HepG2 (cell line): Measurements from ENCODE around the gene BACE1-AS. TPM values are rescaled to one million over a fixed set of nuclear protein-coding genes. Genes with fewer than 3 reads are reported as not detected.

Experiments used
- HNRNPL ChIP-seq: fragments of 200-400 bp; formaldehyde crosslinking; IDR thresholded peaks from 2 replicates; pipeline ENCODE4 v1.6.1; 2017; ENCODE audit warnings: mild to moderate bottlenecking, low read depth, low read length
- NR3C1 ChIP-seq: sonication (generic); formaldehyde crosslinking; IDR thresholded peaks from 2 replicates; pipeline ENCODE4 v1.4.0; 2020; ENCODE audit warnings: missing genetic modification reagents
- SP2 ChIP-seq: sonication (generic); formaldehyde crosslinking; IDR thresholded peaks from 2 replicates; pipeline ENCODE4 v1.5.1; 2020; ENCODE audit warnings: mild to moderate bottlenecking, missing genetic modification reagents
- ZFY ChIP-seq: sonication (generic); formaldehyde crosslinking; IDR thresholded peaks from 2 replicates; pipeline ENCODE4 v1.4.0; 2020; ENCODE audit warnings: missing genetic modification reagents
- ZNF501 ChIP-seq: sonication (generic); formaldehyde crosslinking; IDR thresholded peaks from 2 replicates; pipeline ENCODE4 v1.5.1; 2020; ENCODE audit warnings: mild to moderate bottlenecking, moderate library complexity, missing genetic modification reagents
- ZNF563 ChIP-seq: sonication (generic); formaldehyde crosslinking; IDR thresholded peaks from 2 replicates; pipeline ENCODE4 v1.8.0; 2022; ENCODE audit warnings: mild to moderate bottlenecking, moderate library complexity, missing genetic modification reagents
- polyA plus RNA-seq, 8 experiments: library from polyadenylated mRNA; depleted of rRNA in 3 of 8; stranded (reverse) in 7 of 8; unstranded in 1 of 8; fragments of >200 nt; fragmentation: Illumina TruSeq in 4 of 8; extraction: Trizol in 4 of 8; gene quantifications; 2 replicates each; pipeline versions ENCODE4 v1.2.1 to v1.2.3, GENCODE V29; 2011 to 2016; ENCODE audit warnings: low read depth in 4 of 8, missing spikeins in 1 of 8, mixed read lengths in 1 of 8; ENCODE audit not compliant: insufficient read depth in 1 of 8
- total RNA-seq, 5 experiments: library from RNA; depleted of rRNA; stranded (reverse); fragments of >200 nt; fragmentation: Illumina TruSeq; extraction: Trizol; gene quantifications; 2 replicates each; pipeline ENCODE4 v1.2.3, GENCODE V29; 2016; ENCODE audit warnings: low read depth in 1 of 5
- TF ChIP-seq, protein P1 (sequence below): IDR thresholded peaks from 2 replicates; pipeline ENCODE4 v1.6.1; 2016; ENCODE audit warnings: low read depth, missing genetic modification reagents, missing compliant biosample characterization
- TF ChIP-seq, protein P2 (sequence below): sonication (generic); formaldehyde crosslinking; IDR thresholded peaks from 2 replicates; pipeline ENCODE4 v1.5.1; 2020; ENCODE audit warnings: missing genetic modification reagents, mild to moderate bottlenecking, borderline replicate concordance
- TF ChIP-seq, protein P3 (sequence below): IDR thresholded peaks from 2 replicates; pipeline ENCODE4 v1.6.1; 2016; ENCODE audit warnings: mild to moderate bottlenecking
- TF ChIP-seq, protein P4 (sequence below): sonication (generic); formaldehyde crosslinking; IDR thresholded peaks from 2 replicates; pipeline ENCODE4 v1.4.0; 2020; ENCODE audit warnings: mild to moderate bottlenecking, missing genetic modification reagents
- TF ChIP-seq, protein P5 (sequence below): sonication (generic); formaldehyde crosslinking; IDR thresholded peaks from 2 replicates; pipeline ENCODE4 v1.4.0; 2020; ENCODE audit warnings: low read depth, missing genetic modification reagents
- TF ChIP-seq, protein P6 (sequence below): sonication (generic); formaldehyde crosslinking; conservative IDR thresholded peaks from 2 replicates; pipeline ENCODE4 v1.4.0; 2020; ENCODE audit warnings: missing genetic modification reagents

Gene BACE1-AS
- total and polyA plus RNA-seq, 2 of the 13 experiments (the other 11 are each of a cell fraction or from before 2014, with no cell fraction given), result 2.0 to 3.9 TPM

DNA sequence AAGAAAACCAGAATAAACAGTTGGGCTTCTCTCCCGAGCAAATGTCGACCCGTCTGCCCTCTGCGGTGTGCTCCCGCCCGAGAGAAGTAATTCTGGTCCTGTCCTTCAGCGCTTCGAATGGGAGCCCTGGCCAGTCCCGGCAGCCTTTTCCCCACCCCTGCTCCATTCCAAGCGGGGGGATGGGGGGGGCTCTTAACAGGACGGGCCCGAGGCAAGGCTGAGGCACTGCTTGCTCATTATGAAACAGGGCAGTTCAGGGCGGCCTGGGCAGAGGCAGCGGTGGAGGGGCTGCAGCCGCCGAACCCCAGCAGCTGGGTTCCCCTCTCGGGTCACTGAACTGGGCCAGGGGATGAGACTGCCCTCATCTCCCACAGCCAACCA, 9.1 kb downstream of the BACE1-AS start (continued):
- TF ChIP-seq, protein P1, sequence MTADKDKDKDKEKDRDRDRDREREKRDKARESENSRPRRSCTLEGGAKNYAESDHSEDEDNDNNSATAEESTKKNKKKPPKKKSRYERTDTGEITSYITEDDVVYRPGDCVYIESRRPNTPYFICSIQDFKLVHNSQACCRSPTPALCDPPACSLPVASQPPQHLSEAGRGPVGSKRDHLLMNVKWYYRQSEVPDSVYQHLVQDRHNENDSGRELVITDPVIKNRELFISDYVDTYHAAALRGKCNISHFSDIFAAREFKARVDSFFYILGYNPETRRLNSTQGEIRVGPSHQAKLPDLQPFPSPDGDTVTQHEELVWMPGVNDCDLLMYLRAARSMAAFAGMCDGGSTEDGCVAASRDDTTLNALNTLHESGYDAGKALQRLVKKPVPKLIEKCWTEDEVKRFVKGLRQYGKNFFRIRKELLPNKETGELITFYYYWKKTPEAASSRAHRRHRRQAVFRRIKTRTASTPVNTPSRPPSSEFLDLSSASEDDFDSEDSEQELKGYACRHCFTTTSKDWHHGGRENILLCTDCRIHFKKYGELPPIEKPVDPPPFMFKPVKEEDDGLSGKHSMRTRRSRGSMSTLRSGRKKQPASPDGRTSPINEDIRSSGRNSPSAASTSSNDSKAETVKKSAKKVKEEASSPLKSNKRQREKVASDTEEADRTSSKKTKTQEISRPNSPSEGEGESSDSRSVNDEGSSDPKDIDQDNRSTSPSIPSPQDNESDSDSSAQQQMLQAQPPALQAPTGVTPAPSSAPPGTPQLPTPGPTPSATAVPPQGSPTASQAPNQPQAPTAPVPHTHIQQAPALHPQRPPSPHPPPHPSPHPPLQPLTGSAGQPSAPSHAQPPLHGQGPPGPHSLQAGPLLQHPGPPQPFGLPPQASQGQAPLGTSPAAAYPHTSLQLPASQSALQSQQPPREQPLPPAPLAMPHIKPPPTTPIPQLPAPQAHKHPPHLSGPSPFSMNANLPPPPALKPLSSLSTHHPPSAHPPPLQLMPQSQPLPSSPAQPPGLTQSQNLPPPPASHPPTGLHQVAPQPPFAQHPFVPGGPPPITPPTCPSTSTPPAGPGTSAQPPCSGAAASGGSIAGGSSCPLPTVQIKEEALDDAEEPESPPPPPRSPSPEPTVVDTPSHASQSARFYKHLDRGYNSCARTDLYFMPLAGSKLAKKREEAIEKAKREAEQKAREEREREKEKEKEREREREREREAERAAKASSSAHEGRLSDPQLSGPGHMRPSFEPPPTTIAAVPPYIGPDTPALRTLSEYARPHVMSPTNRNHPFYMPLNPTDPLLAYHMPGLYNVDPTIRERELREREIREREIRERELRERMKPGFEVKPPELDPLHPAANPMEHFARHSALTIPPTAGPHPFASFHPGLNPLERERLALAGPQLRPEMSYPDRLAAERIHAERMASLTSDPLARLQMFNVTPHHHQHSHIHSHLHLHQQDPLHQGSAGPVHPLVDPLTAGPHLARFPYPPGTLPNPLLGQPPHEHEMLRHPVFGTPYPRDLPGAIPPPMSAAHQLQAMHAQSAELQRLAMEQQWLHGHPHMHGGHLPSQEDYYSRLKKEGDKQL (CRISPR knock-in tag), result no peak
- TF ChIP-seq, protein P2, sequence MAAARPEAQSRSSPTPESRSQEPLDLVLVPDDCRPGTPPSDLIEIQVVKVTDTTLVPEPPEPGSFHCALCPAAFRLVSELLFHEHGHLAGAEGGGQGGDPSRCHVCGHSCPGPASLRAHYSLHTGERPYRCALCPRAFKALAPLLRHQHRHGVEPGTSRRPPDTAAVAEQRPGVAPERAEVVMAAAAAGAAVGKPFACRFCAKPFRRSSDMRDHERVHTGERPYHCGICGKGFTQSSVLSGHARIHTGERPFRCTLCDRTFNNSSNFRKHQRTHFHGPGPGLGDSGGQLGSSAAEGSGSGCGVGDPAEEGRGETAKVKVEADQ (CRISPR knock-in tag), result 0 out of 2 replicates have a peak, but pooled peaks have one; percentile 22
- TF ChIP-seq HNRNPL, result 0 out of 2 replicates have a peak, but pooled peaks have one; percentile 27
- TF ChIP-seq, protein P3, sequence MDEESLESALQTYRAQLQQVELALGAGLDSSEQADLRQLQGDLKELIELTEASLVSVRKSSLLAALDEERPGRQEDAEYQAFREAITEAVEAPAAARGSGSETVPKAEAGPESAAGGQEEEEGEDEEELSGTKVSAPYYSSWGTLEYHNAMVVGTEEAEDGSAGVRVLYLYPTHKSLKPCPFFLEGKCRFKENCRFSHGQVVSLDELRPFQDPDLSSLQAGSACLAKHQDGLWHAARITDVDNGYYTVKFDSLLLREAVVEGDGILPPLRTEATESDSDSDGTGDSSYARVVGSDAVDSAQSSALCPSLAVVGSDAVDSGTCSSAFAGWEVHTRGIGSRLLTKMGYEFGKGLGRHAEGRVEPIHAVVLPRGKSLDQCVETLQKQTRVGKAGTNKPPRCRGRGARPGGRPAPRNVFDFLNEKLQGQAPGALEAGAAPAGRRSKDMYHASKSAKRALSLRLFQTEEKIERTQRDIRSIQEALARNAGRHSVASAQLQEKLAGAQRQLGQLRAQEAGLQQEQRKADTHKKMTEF (CRISPR knock-in tag), result no peak; the same call in 1 of the 2 replicates
- no peak for TF ChIP-seq SP2 (CRISPR knock-in tag)
- peak; percentile 29; the same call in 1 of the 2 replicates for TF ChIP-seq ZNF501 (CRISPR knock-in tag)
- TF ChIP-seq NR3C1, result no peak
- peak; percentile 46; the same call in 1 of the 2 replicates for TF ChIP-seq ZNF563
- TF ChIP-seq, protein P4, sequence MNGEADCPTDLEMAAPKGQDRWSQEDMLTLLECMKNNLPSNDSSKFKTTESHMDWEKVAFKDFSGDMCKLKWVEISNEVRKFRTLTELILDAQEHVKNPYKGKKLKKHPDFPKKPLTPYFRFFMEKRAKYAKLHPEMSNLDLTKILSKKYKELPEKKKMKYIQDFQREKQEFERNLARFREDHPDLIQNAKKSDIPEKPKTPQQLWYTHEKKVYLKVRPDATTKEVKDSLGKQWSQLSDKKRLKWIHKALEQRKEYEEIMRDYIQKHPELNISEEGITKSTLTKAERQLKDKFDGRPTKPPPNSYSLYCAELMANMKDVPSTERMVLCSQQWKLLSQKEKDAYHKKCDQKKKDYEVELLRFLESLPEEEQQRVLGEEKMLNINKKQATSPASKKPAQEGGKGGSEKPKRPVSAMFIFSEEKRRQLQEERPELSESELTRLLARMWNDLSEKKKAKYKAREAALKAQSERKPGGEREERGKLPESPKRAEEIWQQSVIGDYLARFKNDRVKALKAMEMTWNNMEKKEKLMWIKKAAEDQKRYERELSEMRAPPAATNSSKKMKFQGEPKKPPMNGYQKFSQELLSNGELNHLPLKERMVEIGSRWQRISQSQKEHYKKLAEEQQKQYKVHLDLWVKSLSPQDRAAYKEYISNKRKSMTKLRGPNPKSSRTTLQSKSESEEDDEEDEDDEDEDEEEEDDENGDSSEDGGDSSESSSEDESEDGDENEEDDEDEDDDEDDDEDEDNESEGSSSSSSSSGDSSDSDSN (CRISPR knock-in tag), result no peak; the same call in 1 of the 2 replicates
- TF ChIP-seq, protein P5, sequence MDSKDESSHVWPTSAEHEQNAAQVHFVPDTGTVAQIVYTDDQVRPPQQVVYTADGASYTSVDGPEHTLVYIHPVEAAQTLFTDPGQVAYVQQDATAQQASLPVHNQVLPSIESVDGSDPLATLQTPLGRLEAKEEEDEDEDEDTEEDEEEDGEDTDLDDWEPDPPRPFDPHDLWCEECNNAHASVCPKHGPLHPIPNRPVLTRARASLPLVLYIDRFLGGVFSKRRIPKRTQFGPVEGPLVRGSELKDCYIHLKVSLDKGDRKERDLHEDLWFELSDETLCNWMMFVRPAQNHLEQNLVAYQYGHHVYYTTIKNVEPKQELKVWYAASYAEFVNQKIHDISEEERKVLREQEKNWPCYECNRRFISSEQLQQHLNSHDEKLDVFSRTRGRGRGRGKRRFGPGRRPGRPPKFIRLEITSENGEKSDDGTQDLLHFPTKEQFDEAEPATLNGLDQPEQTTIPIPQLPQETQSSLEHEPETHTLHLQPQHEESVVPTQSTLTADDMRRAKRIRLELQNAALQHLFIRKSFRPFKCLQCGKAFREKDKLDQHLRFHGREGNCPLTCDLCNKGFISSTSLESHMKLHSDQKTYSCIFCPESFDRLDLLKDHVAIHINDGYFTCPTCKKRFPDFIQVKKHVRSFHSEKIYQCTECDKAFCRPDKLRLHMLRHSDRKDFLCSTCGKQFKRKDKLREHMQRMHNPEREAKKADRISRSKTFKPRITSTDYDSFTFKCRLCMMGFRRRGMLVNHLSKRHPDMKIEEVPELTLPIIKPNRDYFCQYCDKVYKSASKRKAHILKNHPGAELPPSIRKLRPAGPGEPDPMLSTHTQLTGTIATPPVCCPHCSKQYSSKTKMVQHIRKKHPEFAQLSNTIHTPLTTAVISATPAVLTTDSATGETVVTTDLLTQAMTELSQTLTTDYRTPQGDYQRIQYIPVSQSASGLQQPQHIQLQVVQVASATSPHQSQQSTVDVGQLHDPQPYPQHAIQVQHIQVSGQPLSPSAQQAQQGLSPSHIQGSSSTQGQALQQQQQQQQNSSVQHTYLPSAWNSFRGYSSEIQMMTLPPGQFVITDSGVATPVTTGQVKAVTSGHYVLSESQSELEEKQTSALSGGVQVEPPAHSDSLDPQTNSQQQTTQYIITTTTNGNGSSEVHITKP, result 0 out of 2 replicates have a peak, but pooled peaks have one; percentile 4
- TF ChIP-seq ZFY, result 0 out of 2 replicates have a peak, but pooled peaks have one; percentile 9
- TF ChIP-seq, protein P6, sequence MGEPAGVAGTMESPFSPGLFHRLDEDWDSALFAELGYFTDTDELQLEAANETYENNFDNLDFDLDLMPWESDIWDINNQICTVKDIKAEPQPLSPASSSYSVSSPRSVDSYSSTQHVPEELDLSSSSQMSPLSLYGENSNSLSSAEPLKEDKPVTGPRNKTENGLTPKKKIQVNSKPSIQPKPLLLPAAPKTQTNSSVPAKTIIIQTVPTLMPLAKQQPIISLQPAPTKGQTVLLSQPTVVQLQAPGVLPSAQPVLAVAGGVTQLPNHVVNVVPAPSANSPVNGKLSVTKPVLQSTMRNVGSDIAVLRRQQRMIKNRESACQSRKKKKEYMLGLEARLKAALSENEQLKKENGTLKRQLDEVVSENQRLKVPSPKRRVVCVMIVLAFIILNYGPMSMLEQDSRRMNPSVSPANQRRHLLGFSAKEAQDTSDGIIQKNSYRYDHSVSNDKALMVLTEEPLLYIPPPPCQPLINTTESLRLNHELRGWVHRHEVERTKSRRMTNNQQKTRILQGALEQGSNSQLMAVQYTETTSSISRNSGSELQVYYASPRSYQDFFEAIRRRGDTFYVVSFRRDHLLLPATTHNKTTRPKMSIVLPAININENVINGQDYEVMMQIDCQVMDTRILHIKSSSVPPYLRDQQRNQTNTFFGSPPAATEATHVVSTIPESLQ (CRISPR knock-in tag), result 0 out of 2 replicates have a peak, but pooled peaks have one; percentile 27
